HUES64 (cell line): Measurements from ENCODE around the gene ZNF222. TPM values are rescaled to one million over a fixed set of nuclear protein-coding genes. Genes with fewer than 3 reads are reported as not detected.

Experiments used
- H3K27ac ChIP-seq: 2 replicates; pipeline ENCODE4 v1.7.0; 2013; ENCODE audit warnings: low read depth, low read length, inconsistent platforms
- H3K27me3 ChIP-seq: 2 replicates; pipeline ENCODE4 v1.6.1; 2013; ENCODE audit warnings: mild to moderate bottlenecking, low read length; ENCODE audit not compliant: insufficient read depth
- H3K36me3 ChIP-seq: 2 replicates; pipeline ENCODE4 v1.6.1; 2013; ENCODE audit warnings: mild to moderate bottlenecking, low read length; ENCODE audit not compliant: insufficient read depth
- H3K4me1 ChIP-seq: 2 replicates; pipeline ENCODE4 v1.6.1; 2013; ENCODE audit warnings: mild to moderate bottlenecking, low read length, moderate library complexity; ENCODE audit not compliant: insufficient read depth
- H3K4me3 ChIP-seq: 2 replicates; pipeline ENCODE4 v1.5.1; 2013; ENCODE audit warnings: mild to moderate bottlenecking, low read length, moderate library complexity
- H3K9ac ChIP-seq: 2 replicates; pipeline ENCODE4 v1.6.1; 2013; ENCODE audit warnings: mild to moderate bottlenecking, low read depth, low read length
- H3K9me3 ChIP-seq: 2 replicates; pipeline ENCODE4 v1.6.1; 2013; ENCODE audit warnings: low read depth, low read length; ENCODE audit not compliant: insufficient read depth
- WGBS: fragments of 150-250, 120-280 bp; methylation state at CpG from one replicate; pipeline ENCODE4 v1.1.7; 2013; ENCODE audit warnings: missing lambda C conversion rate; 5-methylcytosine and 5-hydroxymethylcytosine counted together
- polyA plus RNA-seq, 2 experiments: library from polyadenylated mRNA; stranded (reverse); fragments of 50-300 nt; gene quantifications; one replicate each; pipeline ENCODE4 v1.2.3, GENCODE V29; 2013

ZNF222 gene
- polyA plus RNA-seq (2013, experiment 1 of 2), result 3.5 TPM
- polyA plus RNA-seq (2013, experiment 2 of 2), result 4.8 TPM

DNA sequence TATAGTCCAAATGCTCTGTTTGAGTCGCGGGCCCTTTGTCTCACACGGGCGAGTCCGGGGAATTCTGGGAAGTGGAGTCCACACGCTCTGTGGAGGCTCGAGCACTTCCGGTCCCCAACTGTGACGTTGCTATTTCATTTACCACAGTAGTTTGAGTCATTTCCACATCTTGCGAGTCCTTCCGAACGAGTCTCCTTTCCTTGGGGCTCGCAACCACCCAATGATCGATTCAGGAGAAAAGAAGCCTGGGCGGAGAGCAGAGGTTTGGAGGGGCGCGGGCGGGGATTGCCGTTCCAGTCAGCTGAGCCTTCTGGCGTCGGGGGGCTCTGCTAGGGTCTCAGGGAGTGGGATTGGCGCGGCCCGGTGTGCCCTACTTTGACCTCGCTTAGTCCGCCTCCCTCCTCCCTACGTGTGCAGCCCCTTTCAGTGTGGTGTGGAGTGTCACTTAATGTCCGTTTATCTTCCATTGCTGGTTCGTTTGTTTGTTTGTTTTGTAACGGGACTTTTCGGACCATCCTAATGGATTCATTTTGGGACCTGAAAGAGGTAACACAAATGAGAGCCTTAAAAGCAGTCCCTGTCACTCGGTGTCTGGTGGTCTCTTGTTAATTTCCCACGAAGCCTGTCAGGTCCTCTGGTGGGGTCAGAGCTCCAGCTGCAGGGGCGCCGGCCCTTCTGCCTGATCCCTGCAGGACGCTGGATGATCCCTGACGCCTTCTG lies at the start of gene ZNF222:
Gene ZNF222 (plus strand): TSS at position 163 of the 720 bp plus-strand sequence. CDS start 58 bp downstream, at position 221.
- Histone ChIP-seq H3K27me3 (peaks cover 9% of the 10 kb centered on the region; the same call in 1 of the 2 replicates), H3K4me1 (no peaks in the 10 kb centered on the region), H3K36me3 (peaks cover 38% of the 10 kb centered on the region), H3K4me3 (peak within 1 kb of the TSS; percentile 82), H3K27ac (no peak within 1 kb of the TSS), H3K9me3 (peaks cover 14% of the 10 kb centered on the region), H3K9ac (peak within 1 kb of the TSS; percentile 68)
- WGBS, result 2% methylated on average over 37 of the region's 37 CpGs

DNA sequence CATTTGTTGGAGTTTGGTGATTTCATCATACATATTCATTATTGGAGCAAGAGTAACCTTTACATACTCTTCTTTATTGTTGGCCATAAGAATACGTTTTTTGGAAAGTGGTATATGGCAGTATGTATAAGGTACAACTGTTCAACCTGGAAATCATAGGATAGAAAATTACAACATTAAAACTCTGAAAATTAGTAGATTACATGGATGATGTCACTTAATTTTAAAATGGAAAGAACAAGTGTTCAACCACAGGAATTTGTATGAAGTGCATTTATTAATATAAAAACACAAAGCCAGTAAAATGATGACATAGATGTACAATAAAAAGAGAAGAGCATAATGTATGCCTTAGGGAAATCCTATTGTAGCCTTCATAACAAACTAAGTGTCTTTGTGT lies 48.4 kb upstream of the ZNF222 start:
- Histone ChIP-seq H3K27me3 (no peaks in the 10 kb centered on the region), H3K4me3 (no peak overlapping the region), H3K27ac (no peak overlapping the region), H3K4me1 (no peaks in the 10 kb centered on the region), H3K36me3 (no peaks in the 10 kb centered on the region), H3K9me3 (peaks cover 69% of the 10 kb centered on the region), H3K9ac (no peak overlapping the region)
- no CpG with 5 or more reads among the region's 1 CpG for WGBS

DNA sequence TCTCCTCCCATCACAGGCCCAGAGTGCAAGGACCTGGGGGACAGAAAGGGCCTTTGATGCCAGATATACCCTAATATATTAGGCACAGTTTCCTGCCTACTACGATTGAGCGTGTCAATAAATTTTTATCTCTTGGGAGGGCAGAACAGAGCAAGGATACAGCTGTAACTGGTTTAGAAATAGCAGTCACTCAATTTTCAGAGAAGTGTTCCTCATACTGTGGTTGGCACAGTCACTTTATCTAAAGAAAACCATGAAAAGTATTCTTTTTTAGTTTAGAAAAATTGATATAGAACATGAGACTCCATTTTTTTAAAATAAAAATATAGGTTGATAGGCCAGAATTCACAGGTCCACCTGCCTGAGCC lies 41.7 kb upstream of the ZNF222 start:
- Histone ChIP-seq H3K9ac (no peak overlapping the region), H3K4me3 (peak overlapping the region; percentile 87; the same call in 1 of the 2 replicates), H3K9me3 (peaks cover 4% of the 10 kb centered on the region; the same call in 1 of the 2 replicates), H3K27ac (no peak overlapping the region), H3K4me1 (no peaks in the 10 kb centered on the region), H3K27me3 (no peaks in the 10 kb centered on the region), H3K36me3 (peaks cover 5% of the 10 kb centered on the region)
- WGBS, result 92% methylated on average over 2 of the region's 2 CpGs

DNA sequence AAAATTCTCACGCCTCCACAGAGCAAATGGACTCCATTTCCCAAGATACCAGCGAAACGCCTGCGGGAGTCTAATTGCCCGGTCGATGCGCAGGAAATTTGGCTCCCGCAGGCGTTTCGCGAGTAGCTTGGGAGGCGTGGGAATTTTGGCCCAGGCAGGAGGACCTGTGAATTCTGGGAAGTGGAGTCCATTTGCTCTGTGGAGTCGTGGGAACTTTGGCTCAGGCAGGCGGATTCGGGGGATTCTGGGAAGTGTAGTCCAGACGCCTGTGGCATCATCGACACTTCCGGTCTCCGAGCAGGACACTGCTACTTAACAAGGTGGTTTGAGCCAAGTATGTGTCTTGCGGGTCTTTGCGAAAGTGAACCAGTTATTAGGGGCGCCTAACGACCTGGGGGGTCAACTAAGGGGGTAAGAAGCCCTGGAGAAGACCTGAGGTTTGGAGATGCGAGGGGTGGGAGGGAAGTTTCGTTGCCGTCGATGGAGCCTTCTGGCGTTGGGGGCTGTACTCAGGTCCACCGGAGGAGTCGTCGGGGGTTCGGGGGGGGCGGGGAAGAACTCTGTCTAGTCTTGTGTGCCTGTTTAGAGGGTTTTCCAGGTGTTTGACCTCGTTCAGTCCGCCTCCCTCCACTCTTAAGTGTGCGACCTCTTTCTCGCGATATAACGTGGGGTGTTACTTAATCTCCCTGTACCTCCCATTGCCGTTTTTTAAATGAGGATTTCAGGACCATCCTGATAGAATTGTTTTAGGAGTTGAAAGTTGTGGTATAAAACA lies 41.1 kb upstream of the ZNF222 start, which contains the start of gene ZNF155:
Gene ZNF155 (plus strand): TSS at position 277 of the 775 bp plus-strand sequence. CDS start 4,356 bp downstream, outside the sequence.
- H3K27me3 ChIP-seq, result no peaks in the 10 kb centered on the region
- peaks cover 3% of the 10 kb centered on the region; the same call in 1 of the 2 replicates for H3K9me3 ChIP-seq
- 1% methylated on average over 40 of the region's 40 CpGs for WGBS
- peak within 1 kb of the TSS; percentile 87 for H3K4me3 ChIP-seq
- no peak within 1 kb of the TSS for H3K27ac ChIP-seq
- no peaks in the 10 kb centered on the region for H3K4me1 ChIP-seq
- H3K36me3 ChIP-seq, result peaks cover 11% of the 10 kb centered on the region
- H3K9ac ChIP-seq, result peak within 1 kb of the TSS; percentile 70

DNA sequence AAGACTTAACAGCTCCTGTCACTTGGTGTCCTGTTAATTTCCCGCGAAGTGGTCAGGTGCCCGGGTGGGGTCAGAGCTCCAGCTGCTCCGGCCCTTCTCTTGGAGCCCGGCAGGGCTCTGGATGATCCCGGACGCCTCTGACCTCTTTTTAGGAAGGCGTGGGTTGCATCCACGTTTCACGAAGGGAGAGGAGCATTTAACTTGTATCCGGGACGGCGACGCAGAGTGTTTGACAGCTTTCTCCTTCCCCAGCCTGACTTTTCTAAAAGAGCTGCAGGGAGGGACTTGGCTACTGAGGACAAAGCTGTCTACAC lies 40.5 kb upstream of the ZNF222 start:
- no peak overlapping the region for H3K27ac ChIP-seq
- H3K36me3 ChIP-seq, result peaks cover 17% of the 10 kb centered on the region
- H3K27me3 ChIP-seq, result no peaks in the 10 kb centered on the region
- peaks cover under 1% of the 10 kb centered on the region; the same call in 1 of the 2 replicates for H3K9me3 ChIP-seq
- no peaks in the 10 kb centered on the region for H3K4me1 ChIP-seq
- peak overlapping the region; percentile 70 for H3K9ac ChIP-seq
- 7% methylated on average over 14 of the region's 14 CpGs for WGBS
- H3K4me3 ChIP-seq, result peak overlapping the region; percentile 87

DNA sequence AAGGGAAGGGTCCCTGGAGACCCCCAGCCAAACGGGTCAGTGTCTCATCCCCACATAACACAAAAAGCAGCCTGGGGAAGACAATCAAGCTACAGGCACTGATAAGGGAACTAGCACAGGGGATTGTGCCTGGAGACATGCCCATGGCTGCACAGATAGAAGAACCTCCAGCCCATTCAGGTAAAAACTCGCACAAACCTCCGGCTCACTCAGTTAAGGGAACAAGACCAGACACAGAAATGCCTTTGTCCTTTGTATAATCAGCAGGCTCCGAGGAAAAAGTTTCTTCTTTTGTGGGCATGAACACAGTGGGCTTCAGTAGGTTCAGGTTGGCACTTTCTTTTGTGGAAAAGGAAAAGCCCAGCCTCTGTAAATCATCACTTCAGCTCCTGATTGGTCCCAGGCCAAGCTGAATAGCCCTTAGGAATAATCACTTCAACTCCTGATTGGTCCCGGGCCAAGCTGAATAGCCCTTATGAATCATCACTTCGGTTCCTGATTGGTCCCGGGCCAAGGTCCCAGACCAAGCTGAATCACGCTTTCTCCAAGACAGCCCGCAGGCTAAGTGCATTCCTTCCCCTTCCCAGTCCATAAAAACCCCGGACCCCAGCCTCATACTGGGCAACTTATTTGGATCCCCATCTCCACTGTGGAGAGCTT lies 27.4 kb upstream of the ZNF222 start:
- no peak overlapping the region for H3K4me3 ChIP-seq
- 85% methylated on average over 10 of the region's 10 CpGs for WGBS
- H3K9me3 ChIP-seq, result no peaks in the 10 kb centered on the region
- no peaks in the 10 kb centered on the region; the same call in 1 of the 2 replicates for H3K4me1 ChIP-seq
- peaks cover 44% of the 10 kb centered on the region for H3K36me3 ChIP-seq
- H3K27ac ChIP-seq, result no peak overlapping the region
- H3K9ac ChIP-seq, result no peak overlapping the region
- H3K27me3 ChIP-seq, result no peaks in the 10 kb centered on the region

DNA sequence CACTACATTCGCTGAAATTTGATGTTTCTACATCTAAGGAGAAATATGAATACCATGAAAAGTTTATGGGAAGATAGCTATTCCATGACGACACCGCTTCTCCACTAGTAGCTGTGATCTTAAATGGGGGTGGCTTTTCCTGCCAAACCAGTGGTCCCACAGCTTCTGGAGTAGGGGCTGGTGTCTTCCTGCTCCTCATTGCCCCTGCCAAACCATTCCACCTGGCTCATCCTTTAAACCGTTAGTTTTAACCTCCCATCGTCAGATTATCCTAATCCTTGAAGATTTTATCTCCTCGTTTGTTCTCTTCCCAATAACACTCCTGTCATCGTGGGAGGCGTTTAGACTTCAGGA lies 23.0 kb upstream of the ZNF222 start:
- H3K9me3 ChIP-seq, result no peaks in the 10 kb centered on the region
- peaks cover 3% of the 10 kb centered on the region; the same call in 1 of the 2 replicates for H3K36me3 ChIP-seq
- no peaks in the 10 kb centered on the region for H3K27me3 ChIP-seq
- 30% methylated on average over 8 of the region's 8 CpGs for WGBS
- peak overlapping the region; percentile 74 for H3K4me3 ChIP-seq
- no peaks in the 10 kb centered on the region; the same call in 1 of the 2 replicates for H3K4me1 ChIP-seq
- H3K9ac ChIP-seq, result peak overlapping the region; percentile 64
- no peak overlapping the region for H3K27ac ChIP-seq

DNA sequence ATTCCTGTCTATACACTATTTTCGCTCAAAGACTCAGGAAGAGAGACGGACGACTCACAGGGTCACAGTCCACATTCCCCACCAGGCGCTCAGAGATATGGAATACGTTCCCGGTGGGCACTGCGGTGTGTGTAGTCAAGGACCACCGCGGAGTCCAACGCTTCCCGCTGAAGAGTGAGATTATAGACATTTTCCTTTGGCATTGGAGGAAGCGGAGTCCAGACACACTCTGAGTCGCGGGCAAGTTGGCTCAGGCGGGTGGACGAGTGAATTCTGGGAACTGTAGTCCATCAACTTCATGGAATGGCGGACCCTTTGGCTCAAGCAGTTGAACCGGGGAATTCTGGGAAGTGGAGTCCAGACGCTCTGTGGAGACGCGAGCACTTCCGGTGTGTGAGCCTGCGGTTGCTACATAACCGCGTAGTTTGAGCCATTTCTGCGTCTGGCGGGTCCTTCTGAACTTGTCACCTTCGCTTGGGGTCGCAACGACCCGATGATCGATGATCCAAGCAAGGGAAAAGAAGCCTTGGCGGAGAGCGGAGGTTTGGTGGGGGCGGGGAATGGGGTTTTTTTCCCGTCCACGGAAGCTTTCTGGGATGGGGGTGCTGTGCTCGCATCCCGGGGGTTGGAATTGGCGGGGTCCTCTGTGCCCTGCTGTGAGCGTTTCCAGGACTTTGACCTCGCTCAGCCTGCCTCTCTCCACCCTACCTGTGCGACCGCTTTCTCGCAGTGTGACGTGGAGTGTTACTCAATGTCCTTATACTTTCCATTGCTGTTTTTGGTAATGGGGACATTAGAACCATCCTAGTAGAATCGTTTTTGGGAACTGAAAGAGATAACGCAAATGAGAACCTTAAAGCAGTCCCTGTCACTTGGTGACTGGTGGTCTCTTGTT lies 22.4 kb upstream of the ZNF222 start, which contains the start of gene ZNF230:
Gene ZNF230 (plus strand): TSS at position 392 of the 895 bp plus-strand sequence. CDS start 4,122 bp downstream, outside the sequence.
- WGBS, result under 1% methylated on average over 48 of the region's 48 CpGs
- no peaks in the 10 kb centered on the region for H3K9me3 ChIP-seq
- H3K27ac ChIP-seq, result no peak within 1 kb of the TSS
- no peaks in the 10 kb centered on the region for H3K27me3 ChIP-seq
- H3K4me1 ChIP-seq, result no peaks in the 10 kb centered on the region; the same call in 1 of the 2 replicates
- peak within 1 kb of the TSS; percentile 74 for H3K4me3 ChIP-seq
- H3K9ac ChIP-seq, result peak within 1 kb of the TSS; percentile 64
- H3K36me3 ChIP-seq, result no peaks in the 10 kb centered on the region

DNA sequence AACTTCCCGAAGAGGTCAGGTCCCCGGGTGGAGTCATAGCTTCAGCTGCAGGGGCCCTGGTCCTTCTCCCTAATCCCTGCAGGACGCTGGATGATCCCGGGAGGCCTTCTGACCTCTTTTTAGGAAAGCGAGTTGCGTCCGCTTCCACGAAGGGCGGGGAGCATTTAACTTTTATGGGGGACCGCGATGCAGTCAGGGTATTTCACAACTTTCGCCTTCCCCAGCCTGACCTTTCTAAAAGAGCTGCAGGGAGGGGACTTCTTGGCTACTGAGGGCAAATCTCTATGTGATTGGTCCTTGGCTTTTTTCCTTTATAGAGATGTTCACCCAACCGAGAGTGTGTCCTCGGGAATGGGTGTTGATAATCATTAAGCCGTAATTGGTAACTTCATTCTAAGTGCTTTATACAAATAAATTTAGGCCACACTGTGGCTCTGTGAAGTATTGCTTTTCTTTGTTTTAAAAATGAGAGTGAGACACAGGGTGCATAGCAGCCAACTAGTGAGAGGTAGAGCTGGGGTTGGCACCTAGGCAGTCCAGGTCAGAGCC lies 21.6 kb upstream of the ZNF222 start:
- Histone ChIP-seq H3K27me3 (no peaks in the 10 kb centered on the region), H3K4me3 (peak overlapping the region; percentile 74), H3K27ac (no peak overlapping the region), H3K9ac (peak overlapping the region; percentile 34), H3K9me3 (peaks cover 3% of the 10 kb centered on the region; the same call in 1 of the 2 replicates), H3K4me1 (no peaks in the 10 kb centered on the region; the same call in 1 of the 2 replicates), H3K36me3 (peaks cover 4% of the 10 kb centered on the region; the same call in 1 of the 2 replicates)
- 15% methylated on average over 15 of the region's 15 CpGs for WGBS

DNA sequence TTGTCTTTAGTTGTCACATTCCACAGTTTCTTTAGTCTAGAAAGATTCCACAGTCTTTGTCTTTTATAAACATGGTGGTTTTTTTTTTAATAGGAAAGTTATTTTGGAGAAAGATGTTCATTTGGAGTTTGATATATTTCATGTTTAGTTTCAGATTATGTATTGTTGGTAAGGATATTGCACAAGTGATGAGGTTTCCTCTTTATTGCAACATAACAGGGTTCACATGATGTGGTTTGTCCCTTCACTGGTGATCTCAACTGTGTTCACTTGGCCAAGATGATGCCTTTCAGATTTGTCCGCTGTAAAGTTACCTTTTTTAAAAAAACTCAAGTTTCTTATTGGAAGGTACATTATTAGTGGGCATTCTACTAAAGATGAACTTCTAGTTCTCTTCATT lies 19.2 kb upstream of the ZNF222 start:
- WGBS, result no CpG with 5 or more reads among the region's 1 CpG
- H3K4me3 ChIP-seq, result no peak overlapping the region
- peaks cover 28% of the 10 kb centered on the region for H3K9me3 ChIP-seq
- H3K27me3 ChIP-seq, result no peaks in the 10 kb centered on the region
- H3K36me3 ChIP-seq, result peaks cover 28% of the 10 kb centered on the region
- H3K4me1 ChIP-seq, result no peaks in the 10 kb centered on the region; the same call in 1 of the 2 replicates
- no peak overlapping the region for H3K27ac ChIP-seq
- no peak overlapping the region for H3K9ac ChIP-seq
